K562 (cell line): ENCODE results near the gene HYAL3. TPM values are rescaled to one million over a fixed set of nuclear protein-coding genes. Genes with fewer than 3 reads are reported as not detected.

Source experiments
- BRCA1 ChIP-seq, 2 experiments: fragments of 450-650 bp in 1 of 2; sonication (generic) in 1 of 2; formaldehyde crosslinking in 1 of 2; IDR thresholded peaks; 2 replicates each; pipeline versions ENCODE4 v1.5.0 to v1.6.1; 2017 to 2020; ENCODE audit warnings: mild to moderate bottlenecking in 1 of 2, missing genetic modification reagents in 1 of 2
- ERF ChIP-seq: fragments of 450-650 bp; formaldehyde crosslinking; IDR thresholded peaks from 2 replicates; pipeline ENCODE4 v1.4.0; 2020; ENCODE audit warnings: mild to moderate bottlenecking, mixed read lengths
- GTF2F1 ChIP-seq: IDR thresholded peaks from 2 replicates; pipeline ENCODE4 v1.6.1; 2011; ENCODE audit warnings: low read depth, low read length, improper control_type of control experiment
- ILK ChIP-seq: fragments of 450-650 bp; IDR thresholded peaks from 2 replicates; pipeline ENCODE4 v1.6.1; 2016; ENCODE audit warnings: missing genetic modification characterization, low read depth, mild to moderate bottlenecking, missing compliant biosample characterization, moderate library complexity, borderline replicate concordance
- NRF1 ChIP-seq, 2 experiments: fragments of 450-650 bp; IDR thresholded peaks in 1 of 2; conservative IDR thresholded peaks in 1 of 2; 2 replicates each; pipeline ENCODE4 v1.6.1; 2014; ENCODE audit warnings: mild to moderate bottlenecking in 2 of 2
- PHF21A ChIP-seq: fragments of 450-650 bp; IDR thresholded peaks from 2 replicates; pipeline ENCODE4 v1.6.1; 2017; ENCODE audit warnings: low read depth, borderline replicate concordance
- PHF8 ChIP-seq: fragments of 200-600 bp; sonication (generic); IDR thresholded peaks from 2 replicates; pipeline ENCODE4 v1.6.1; 2012; ENCODE audit warnings: mixed run types, mild to moderate bottlenecking, inconsistent platforms, low read length, moderate library complexity, borderline replicate concordance
- POLR3A ChIP-seq: IDR thresholded peaks from 2 replicates; pipeline ENCODE4 v1.6.1; 2011; ENCODE audit warnings: borderline replicate concordance, mild to moderate bottlenecking, moderate library complexity; ENCODE audit not compliant: insufficient read length, insufficient read depth; ENCODE audit errors: extremely low read depth
- TAF1 ChIP-seq: IDR thresholded peaks from 2 replicates; pipeline ENCODE4 v1.6.1; 2011; ENCODE audit warnings: mild to moderate bottlenecking, low read length, moderate library complexity; ENCODE audit not compliant: insufficient read depth, control insufficient read depth, severe bottlenecking; ENCODE audit errors: extremely low read depth
- U2AF2 ChIP-seq: fragments of 200-400 bp; formaldehyde crosslinking; optimal IDR thresholded peaks from 2 replicates; pipeline ENCODE3; 2017; ENCODE audit warnings: low read depth, mild to moderate bottlenecking, low read length
- ZBTB26 ChIP-seq: fragments of 450-650 bp; formaldehyde crosslinking; IDR thresholded peaks from 2 replicates; pipeline ENCODE4 v1.4.0; 2022; ENCODE audit warnings: missing genetic modification characterization
- ZNF175 ChIP-seq: fragments of 200-800 bp; sonication (Bioruptor generic); IDR thresholded peaks from 2 replicates; pipeline ENCODE4 v1.6.1; 2016; ENCODE audit warnings: low read depth, mild to moderate bottlenecking, missing genetic modification characterization, missing compliant biosample characterization
- ZNF584 ChIP-seq: fragments of 200-800 bp; sonication (Bioruptor generic); IDR thresholded peaks from 2 replicates; pipeline ENCODE4 v1.6.1; 2016; ENCODE audit warnings: low read depth, mild to moderate bottlenecking, missing genetic modification characterization, missing compliant biosample characterization
- polyA plus RNA-seq, 8 experiments: library from polyadenylated mRNA; depleted of rRNA in 4 of 8; stranded (reverse) in 5 of 8; unstranded in 3 of 8; fragments of >200 nt; fragmentation: Nextera tagmentation in 2 of 8; fragmentation: Illumina TruSeq in 1 of 8; extraction: Ambion mirVana in 2 of 8; extraction: Trizol in 1 of 8; gene quantifications; 2 replicates each; pipeline versions ENCODE4 v1.2.1 to v1.2.3, GENCODE V29; 2011 to 2014; ENCODE audit warnings: inconsistent platforms in 1 of 8, missing spikeins in 1 of 8
- total RNA-seq, 7 experiments: library from RNA; depleted of rRNA in 6 of 7; stranded (reverse); fragments of >200 nt in 6 of 7; fragmentation: Illumina TruSeq in 2 of 7; extraction: Trizol in 2 of 7; gene quantifications; 2 replicates each; pipeline versions ENCODE4 v1.2.1 to v1.2.3, GENCODE V29; 2011 to 2021; ENCODE audit warnings: low replicate concordance in 1 of 7
- TF ChIP-seq, protein P1 (sequence below): fragments of 200-600 bp; sonication (generic); IDR thresholded peaks from one replicate; pipeline ENCODE4 v1.6.1; 2012; ENCODE audit warnings: mild to moderate bottlenecking, low read depth, low read length, inconsistent platforms

HYAL3 gene
- total and polyA plus RNA-seq, 9 of the 15 experiments (the other 6 are each of a cell fraction or from before 2014, with no cell fraction given) = 0.38 to 9.1 (median 6.8) TPM

- TF ChIP-seq, protein P1, sequence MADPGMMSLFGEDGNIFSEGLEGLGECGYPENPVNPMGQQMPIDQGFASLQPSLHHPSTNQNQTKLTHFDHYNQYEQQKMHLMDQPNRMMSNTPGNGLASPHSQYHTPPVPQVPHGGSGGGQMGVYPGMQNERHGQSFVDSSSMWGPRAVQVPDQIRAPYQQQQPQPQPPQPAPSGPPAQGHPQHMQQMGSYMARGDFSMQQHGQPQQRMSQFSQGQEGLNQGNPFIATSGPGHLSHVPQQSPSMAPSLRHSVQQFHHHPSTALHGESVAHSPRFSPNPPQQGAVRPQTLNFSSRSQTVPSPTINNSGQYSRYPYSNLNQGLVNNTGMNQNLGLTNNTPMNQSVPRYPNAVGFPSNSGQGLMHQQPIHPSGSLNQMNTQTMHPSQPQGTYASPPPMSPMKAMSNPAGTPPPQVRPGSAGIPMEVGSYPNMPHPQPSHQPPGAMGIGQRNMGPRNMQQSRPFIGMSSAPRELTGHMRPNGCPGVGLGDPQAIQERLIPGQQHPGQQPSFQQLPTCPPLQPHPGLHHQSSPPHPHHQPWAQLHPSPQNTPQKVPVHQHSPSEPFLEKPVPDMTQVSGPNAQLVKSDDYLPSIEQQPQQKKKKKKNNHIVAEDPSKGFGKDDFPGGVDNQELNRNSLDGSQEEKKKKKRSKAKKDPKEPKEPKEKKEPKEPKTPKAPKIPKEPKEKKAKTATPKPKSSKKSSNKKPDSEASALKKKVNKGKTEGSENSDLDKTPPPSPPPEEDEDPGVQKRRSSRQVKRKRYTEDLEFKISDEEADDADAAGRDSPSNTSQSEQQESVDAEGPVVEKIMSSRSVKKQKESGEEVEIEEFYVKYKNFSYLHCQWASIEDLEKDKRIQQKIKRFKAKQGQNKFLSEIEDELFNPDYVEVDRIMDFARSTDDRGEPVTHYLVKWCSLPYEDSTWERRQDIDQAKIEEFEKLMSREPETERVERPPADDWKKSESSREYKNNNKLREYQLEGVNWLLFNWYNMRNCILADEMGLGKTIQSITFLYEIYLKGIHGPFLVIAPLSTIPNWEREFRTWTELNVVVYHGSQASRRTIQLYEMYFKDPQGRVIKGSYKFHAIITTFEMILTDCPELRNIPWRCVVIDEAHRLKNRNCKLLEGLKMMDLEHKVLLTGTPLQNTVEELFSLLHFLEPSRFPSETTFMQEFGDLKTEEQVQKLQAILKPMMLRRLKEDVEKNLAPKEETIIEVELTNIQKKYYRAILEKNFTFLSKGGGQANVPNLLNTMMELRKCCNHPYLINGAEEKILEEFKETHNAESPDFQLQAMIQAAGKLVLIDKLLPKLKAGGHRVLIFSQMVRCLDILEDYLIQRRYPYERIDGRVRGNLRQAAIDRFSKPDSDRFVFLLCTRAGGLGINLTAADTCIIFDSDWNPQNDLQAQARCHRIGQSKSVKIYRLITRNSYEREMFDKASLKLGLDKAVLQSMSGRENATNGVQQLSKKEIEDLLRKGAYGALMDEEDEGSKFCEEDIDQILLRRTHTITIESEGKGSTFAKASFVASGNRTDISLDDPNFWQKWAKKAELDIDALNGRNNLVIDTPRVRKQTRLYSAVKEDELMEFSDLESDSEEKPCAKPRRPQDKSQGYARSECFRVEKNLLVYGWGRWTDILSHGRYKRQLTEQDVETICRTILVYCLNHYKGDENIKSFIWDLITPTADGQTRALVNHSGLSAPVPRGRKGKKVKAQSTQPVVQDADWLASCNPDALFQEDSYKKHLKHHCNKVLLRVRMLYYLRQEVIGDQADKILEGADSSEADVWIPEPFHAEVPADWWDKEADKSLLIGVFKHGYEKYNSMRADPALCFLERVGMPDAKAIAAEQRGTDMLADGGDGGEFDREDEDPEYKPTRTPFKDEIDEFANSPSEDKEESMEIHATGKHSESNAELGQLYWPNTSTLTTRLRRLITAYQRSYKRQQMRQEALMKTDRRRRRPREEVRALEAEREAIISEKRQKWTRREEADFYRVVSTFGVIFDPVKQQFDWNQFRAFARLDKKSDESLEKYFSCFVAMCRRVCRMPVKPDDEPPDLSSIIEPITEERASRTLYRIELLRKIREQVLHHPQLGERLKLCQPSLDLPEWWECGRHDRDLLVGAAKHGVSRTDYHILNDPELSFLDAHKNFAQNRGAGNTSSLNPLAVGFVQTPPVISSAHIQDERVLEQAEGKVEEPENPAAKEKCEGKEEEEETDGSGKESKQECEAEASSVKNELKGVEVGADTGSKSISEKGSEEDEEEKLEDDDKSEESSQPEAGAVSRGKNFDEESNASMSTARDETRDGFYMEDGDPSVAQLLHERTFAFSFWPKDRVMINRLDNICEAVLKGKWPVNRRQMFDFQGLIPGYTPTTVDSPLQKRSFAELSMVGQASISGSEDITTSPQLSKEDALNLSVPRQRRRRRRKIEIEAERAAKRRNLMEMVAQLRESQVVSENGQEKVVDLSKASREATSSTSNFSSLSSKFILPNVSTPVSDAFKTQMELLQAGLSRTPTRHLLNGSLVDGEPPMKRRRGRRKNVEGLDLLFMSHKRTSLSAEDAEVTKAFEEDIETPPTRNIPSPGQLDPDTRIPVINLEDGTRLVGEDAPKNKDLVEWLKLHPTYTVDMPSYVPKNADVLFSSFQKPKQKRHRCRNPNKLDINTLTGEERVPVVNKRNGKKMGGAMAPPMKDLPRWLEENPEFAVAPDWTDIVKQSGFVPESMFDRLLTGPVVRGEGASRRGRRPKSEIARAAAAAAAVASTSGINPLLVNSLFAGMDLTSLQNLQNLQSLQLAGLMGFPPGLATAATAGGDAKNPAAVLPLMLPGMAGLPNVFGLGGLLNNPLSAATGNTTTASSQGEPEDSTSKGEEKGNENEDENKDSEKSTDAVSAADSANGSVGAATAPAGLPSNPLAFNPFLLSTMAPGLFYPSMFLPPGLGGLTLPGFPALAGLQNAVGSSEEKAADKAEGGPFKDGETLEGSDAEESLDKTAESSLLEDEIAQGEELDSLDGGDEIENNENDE = no peak
- peak; percentile 63; the same call in 1 of the 2 replicates for TF ChIP-seq PHF8
- TF ChIP-seq ERF (CRISPR knock-in tag) = no peak
- TF ChIP-seq ILK (tag) = no peak
- TF ChIP-seq GTF2F1 = peak; percentile 63; the same call in 1 of the 2 replicates
- no peak for TF ChIP-seq ZNF584
- TF ChIP-seq U2AF2 = no peak
- TF ChIP-seq PHF21A = peak; percentile 45; the same call in 1 of the 2 replicates
- no peak for TF ChIP-seq ZBTB26 (CRISPR knock-in tag)
- peak; percentile 43 for TF ChIP-seq TAF1
- no peak for TF ChIP-seq BRCA1 (IDR thresholded peaks at IDR 0.05)
- TF ChIP-seq BRCA1 (CRISPR knock-in tag; IDR thresholded peaks at IDR 0.05) = no peak
- TF ChIP-seq NRF1 (conservative IDR thresholded peaks at IDR 0.05 in 1 of 2, IDR thresholded peaks at IDR 0.05 in 1 of 2) = no peak; a peak in 2 of 4 replicates
- TF ChIP-seq ZNF175 (CRISPR knock-in tag) = no peak
- TF ChIP-seq POLR3A = no peak
Observed at GRCh38 chr3:50303013-50303815, 4.0 kb upstream of the HYAL3 start, which contains the start of gene HYAL1 (continued).
